Caco-2 (cell line): ENCODE results near the gene FAM20B. TPM values are rescaled to one million over a fixed set of nuclear protein-coding genes. Genes with fewer than 3 reads are reported as not detected.

Experiments used
- BruUV-seq: library from RNA; stranded (reverse); fragments of 400-500 nt; replicated peaks from 2 replicates; lab custom pipeline; 2021; lab: Mats Ljungman, UMichigan
- CTCF ChIA-PET: fragments of 300-600 bp; sonication (Branson Sonifier 250); formaldehyde crosslinking; loops from one replicate; lab custom pipeline; 2022; ENCODE audit warnings: antibody characterized with exemption; lab: Charles Lee
- POLR2A ChIA-PET: fragments of 300-600 bp; sonication (Branson Sonifier 250); formaldehyde crosslinking; loops from one replicate; lab custom pipeline; 2022; ENCODE audit warnings: antibody characterized with exemption; lab: Charles Lee
- DNase-seq, 2 experiments: peaks; one replicate each; pipeline versions ENCODE4 v3.0.0 to v3.0.0-alpha.2; 2020 to 2022
- H3K27me3 ChIP-seq: replicated peaks from 2 replicates; pipeline ENCODE4 v1.6.0; 2011; ENCODE audit warnings: low read length; ENCODE audit not compliant: control insufficient read depth, insufficient read depth
- H3K36me3 ChIP-seq: 2 replicates; pipeline ENCODE4 v1.5.1; 2011; ENCODE audit warnings: low read length; ENCODE audit not compliant: control insufficient read depth, insufficient read depth
- H3K4me1 ChIP-seq: fragments of 250-450 bp; sonication (Bioruptor Pico); 2 replicates; pipeline ENCODE4 v1.5.1; 2020; ENCODE audit warnings: mild to moderate bottlenecking
- H3K4me3 ChIP-seq: 2 replicates; pipeline ENCODE4 v1.5.1; 2011; ENCODE audit warnings: low read depth, mild to moderate bottlenecking, control low read depth, low read length
- H3K9me3 ChIP-seq: fragments of 250-450 bp; sonication (Bioruptor Pico); 2 replicates; pipeline ENCODE4 v1.5.1; 2020; ENCODE audit warnings: mild to moderate bottlenecking, moderate library complexity
- H3K27ac Mint-ChIP-seq: one replicate; pipeline ENCODE4 v1.8.0; 2022; ENCODE audit warnings: mixed read lengths; ENCODE audit not compliant: unreplicated experiment
- H3K27me3 Mint-ChIP-seq: one replicate; pipeline ENCODE4 v1.8.0; 2022; ENCODE audit warnings: mixed read lengths; ENCODE audit not compliant: insufficient read depth, unreplicated experiment
- H3K36me3 Mint-ChIP-seq: one replicate; pipeline ENCODE4 v1.8.0; 2022; ENCODE audit warnings: mild to moderate bottlenecking, mixed read lengths; ENCODE audit not compliant: insufficient read depth, unreplicated experiment
- H3K4me1 Mint-ChIP-seq: one replicate; pipeline ENCODE4 v1.8.0; 2022; ENCODE audit warnings: low read depth, mixed read lengths; ENCODE audit not compliant: unreplicated experiment
- H3K4me3 Mint-ChIP-seq: one replicate; pipeline ENCODE4 v1.8.0; 2022; ENCODE audit warnings: mild to moderate bottlenecking, moderate library complexity, mixed read lengths; ENCODE audit not compliant: unreplicated experiment
- H3K9me3 Mint-ChIP-seq: one replicate; pipeline ENCODE4 v1.8.0; 2022; ENCODE audit warnings: mixed read lengths; ENCODE audit not compliant: unreplicated experiment
- intact Hi-C: fragments of 100-400 bp; cut with micrococcal nuclease; formaldehyde crosslinking; loops from one replicate; pipeline ENCODE4 v1.10.0; 2022; ENCODE audit not compliant: unreplicated experiment
- total RNA-seq: library from RNA; stranded (reverse); gene quantifications from 2 replicates; pipeline ENCODE4 v1.2.3, GENCODE V29; 2022
- TF ChIP-seq, protein P1 (sequence below), 2 experiments: fragments of 200-600 bp in 1 of 2; IDR thresholded peaks; 1 replicate in 1 of 2; 2 replicates in 1 of 2; pipeline versions ENCODE4 v1.5.1 to v1.8.0; 2011 to 2022; ENCODE audit warnings: antibody characterized with exemption in 1 of 2, control low read depth in 1 of 2, inconsistent platforms in 1 of 2, low read depth in 1 of 2, low read length in 1 of 2, mild to moderate bottlenecking in 1 of 2, moderate library complexity in 1 of 2; ENCODE audit not compliant: insufficient read depth in 1 of 2, severe bottlenecking in 1 of 2, unreplicated experiment in 1 of 2

The FAM20B gene
- total RNA-seq, 1 experiment from 2014 or later, result 24.5 TPM

DNA sequence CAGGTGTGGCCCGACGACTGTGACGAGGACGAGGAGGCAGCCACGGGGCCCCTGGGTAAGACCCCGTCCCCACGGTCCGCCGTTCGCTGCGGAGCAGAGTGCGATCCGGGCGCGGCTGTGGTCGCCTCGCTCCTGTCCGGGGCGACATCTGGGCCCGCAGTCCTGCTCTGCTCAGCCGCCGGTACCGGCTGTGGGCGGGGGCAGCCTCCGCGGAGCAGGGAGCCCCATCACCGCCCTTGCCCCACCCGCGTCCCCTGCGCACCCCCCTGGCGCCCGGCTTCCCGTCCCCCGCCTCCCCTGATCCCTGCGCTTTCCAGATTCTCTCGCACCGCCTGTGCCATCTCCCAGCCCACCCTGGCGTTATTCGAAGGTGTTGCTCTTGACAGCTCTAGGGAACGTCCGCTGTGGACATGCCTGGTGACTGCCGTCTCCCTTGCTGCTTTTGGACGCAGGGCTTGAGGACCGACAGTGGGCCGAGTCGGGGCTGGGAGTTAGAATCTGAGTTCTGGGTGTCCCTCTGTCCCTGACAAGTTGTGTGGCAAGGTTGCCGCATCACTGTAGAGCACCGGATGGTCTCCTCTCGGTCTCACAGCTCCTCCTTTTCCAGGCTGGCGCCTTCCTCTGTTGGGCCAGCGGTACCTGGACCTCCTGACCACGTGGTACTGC, 56.8 kb downstream of the FAM20B start:
- Mint-ChIP-seq H3K9me3 (no peaks in the 10 kb centered on the region), H3K4me1 (peaks cover 9% of the 10 kb centered on the region), H3K27me3 (no peaks in the 10 kb centered on the region), H3K4me3 (peak overlapping the region; percentile 98), H3K36me3 (peaks cover 25% of the 10 kb centered on the region), H3K27ac (peak overlapping the region; percentile 96)
- no TSS peak for BruUV-seq
- intact Hi-C loops, result loop anchor here (1.0 to 10.0 kb wide), 4 partner anchors 287 to 1410 kb away; no protein-coding TSS in a partner anchor
- Histone ChIP-seq H3K36me3 (no peaks in the 10 kb centered on the region), H3K27me3 (no peaks in the 10 kb centered on the region), H3K4me3 (peak overlapping the region; percentile 97), H3K4me1 (peaks cover 5% of the 10 kb centered on the region; the same call in 1 of the 2 replicates), H3K9me3 (no peaks in the 10 kb centered on the region)
- TF ChIP-seq, protein P1, sequence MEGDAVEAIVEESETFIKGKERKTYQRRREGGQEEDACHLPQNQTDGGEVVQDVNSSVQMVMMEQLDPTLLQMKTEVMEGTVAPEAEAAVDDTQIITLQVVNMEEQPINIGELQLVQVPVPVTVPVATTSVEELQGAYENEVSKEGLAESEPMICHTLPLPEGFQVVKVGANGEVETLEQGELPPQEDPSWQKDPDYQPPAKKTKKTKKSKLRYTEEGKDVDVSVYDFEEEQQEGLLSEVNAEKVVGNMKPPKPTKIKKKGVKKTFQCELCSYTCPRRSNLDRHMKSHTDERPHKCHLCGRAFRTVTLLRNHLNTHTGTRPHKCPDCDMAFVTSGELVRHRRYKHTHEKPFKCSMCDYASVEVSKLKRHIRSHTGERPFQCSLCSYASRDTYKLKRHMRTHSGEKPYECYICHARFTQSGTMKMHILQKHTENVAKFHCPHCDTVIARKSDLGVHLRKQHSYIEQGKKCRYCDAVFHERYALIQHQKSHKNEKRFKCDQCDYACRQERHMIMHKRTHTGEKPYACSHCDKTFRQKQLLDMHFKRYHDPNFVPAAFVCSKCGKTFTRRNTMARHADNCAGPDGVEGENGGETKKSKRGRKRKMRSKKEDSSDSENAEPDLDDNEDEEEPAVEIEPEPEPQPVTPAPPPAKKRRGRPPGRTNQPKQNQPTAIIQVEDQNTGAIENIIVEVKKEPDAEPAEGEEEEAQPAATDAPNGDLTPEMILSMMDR (IDR thresholded peaks at IDR 0.05; ENCODE audit: insufficient read depth in 1 of 2, low read depth in 1 of 2, low read length in 1 of 2, severe bottlenecking in 1 of 2, unreplicated experiment in 1 of 2), result no peak
- peak; percentile 49 to 51 for DNase-seq
- CTCF ChIA-PET, result interaction anchor here (0.6 to 1.0 kb wide), 4 partner anchors 10 to 211 kb away, joined by 3 to 7 read pairs (median 3); partner anchors contain the start of gene SOAT1
- POLR2A ChIA-PET, result interaction anchor here (1.6 kb wide), 1 partner anchor 211 kb away, joined by 4 read pairs; the partner anchor contains the start of gene SOAT1

DNA sequence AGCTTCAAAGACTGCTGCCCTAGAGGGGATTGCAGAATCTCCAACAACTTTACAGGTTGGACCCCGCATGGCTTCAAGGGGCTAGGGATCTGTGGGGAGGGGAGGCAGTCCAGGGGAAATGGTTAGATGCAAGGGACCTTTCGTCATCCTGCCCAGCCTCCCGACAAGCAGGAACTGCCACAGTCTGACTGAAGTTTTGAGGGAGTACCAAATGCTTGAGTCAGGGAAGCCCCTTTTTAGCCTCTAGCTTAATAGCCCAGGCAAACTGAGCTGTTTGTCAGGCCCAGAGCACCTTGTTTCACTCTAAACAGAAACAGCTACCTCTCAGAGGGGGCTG, 57.3 kb downstream of the FAM20B start:
- no peaks in the 10 kb centered on the region for H3K27me3 ChIP-seq
- ChIA-PET CTCF (interaction anchor here (0.9 to 1.0 kb wide), 2 partner anchors 38 to 211 kb away, joined by 3 read pairs; partner anchors contain the start of gene SOAT1), POLR2A (interaction anchor here (1.6 kb wide), 1 partner anchor 211 kb away, joined by 4 read pairs; the partner anchor contains the start of gene SOAT1)
- peaks cover 9% of the 10 kb centered on the region for H3K4me1 Mint-ChIP-seq
- no peaks in the 10 kb centered on the region for H3K27me3 Mint-ChIP-seq
- H3K9me3 Mint-ChIP-seq, result no peaks in the 10 kb centered on the region
- no peaks in the 10 kb centered on the region; the same call in 1 of the 2 replicates for H3K36me3 ChIP-seq
- H3K36me3 Mint-ChIP-seq, result peaks cover 25% of the 10 kb centered on the region
- DNase-seq, result no peak
- intact Hi-C loops, result loop anchor here (1.0 to 10.0 kb wide), 4 partner anchors 286 to 1411 kb away; no protein-coding TSS in a partner anchor
- peak overlapping the region; percentile 97 for H3K4me3 ChIP-seq
- BruUV-seq, result TSS peak; percentile 31
- peak overlapping the region; percentile 98 for H3K4me3 Mint-ChIP-seq
- peak overlapping the region; percentile 96 for H3K27ac Mint-ChIP-seq
- no peaks in the 10 kb centered on the region for H3K9me3 ChIP-seq
- peaks cover 5% of the 10 kb centered on the region; the same call in 1 of the 2 replicates for H3K4me1 ChIP-seq
- TF ChIP-seq, protein P1 (IDR thresholded peaks at IDR 0.05; ENCODE audit: insufficient read depth in 1 of 2, low read depth in 1 of 2, low read length in 1 of 2, severe bottlenecking in 1 of 2, unreplicated experiment in 1 of 2), result no peak

DNA sequence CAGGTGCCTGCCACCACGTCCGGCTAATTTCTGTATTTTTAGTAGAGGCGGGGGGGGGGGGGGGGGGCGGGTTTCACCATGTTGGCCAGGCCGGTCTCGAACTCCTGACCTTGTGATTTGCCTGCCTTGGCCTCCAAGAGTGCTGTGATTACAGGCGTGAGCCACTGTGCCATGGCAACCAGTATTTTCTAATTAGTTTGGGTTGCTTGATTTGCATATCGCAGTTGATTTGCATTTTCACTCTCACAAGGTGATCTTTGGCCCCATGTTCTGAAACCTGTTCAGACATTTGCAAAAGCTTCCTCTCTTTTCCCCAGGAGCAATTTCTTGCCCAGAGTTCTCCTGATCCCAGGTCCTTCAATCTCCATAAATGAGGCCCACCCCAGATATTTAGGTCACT, 57.8 kb downstream of the FAM20B start:
- H3K36me3 ChIP-seq, result no peaks in the 10 kb centered on the region; the same call in 1 of the 2 replicates
- H3K4me1 ChIP-seq, result peaks cover 5% of the 10 kb centered on the region; the same call in 1 of the 2 replicates
- no peaks in the 10 kb centered on the region for H3K27me3 ChIP-seq
- no peaks in the 10 kb centered on the region for H3K9me3 ChIP-seq
- Mint-ChIP-seq H3K4me1 (peaks cover 9% of the 10 kb centered on the region), H3K4me3 (peak overlapping the region; percentile 45), H3K9me3 (no peaks in the 10 kb centered on the region), H3K36me3 (peaks cover 27% of the 10 kb centered on the region), H3K27me3 (no peaks in the 10 kb centered on the region), H3K27ac (no peak overlapping the region)
- BruUV-seq, result no TSS peak
- DNase-seq, result no peak
- ChIA-PET POLR2A (no interaction called here), CTCF (interaction anchor here (1.0 kb wide), 1 partner anchor 210 kb away, joined by 3 read pairs; the partner anchor contains the start of gene SOAT1)
- TF ChIP-seq, protein P1 (IDR thresholded peaks at IDR 0.05; ENCODE audit: insufficient read depth in 1 of 2, low read depth in 1 of 2, low read length in 1 of 2, severe bottlenecking in 1 of 2, unreplicated experiment in 1 of 2), result no peak
- intact Hi-C loops, result loop anchor here (2.0 to 10.0 kb wide), 3 partner anchors 361 to 1411 kb away; no protein-coding TSS in a partner anchor
- no peak overlapping the region for H3K4me3 ChIP-seq
